ENCODE results near the gene ZBED4.

Gene ZBED4

DNA sequence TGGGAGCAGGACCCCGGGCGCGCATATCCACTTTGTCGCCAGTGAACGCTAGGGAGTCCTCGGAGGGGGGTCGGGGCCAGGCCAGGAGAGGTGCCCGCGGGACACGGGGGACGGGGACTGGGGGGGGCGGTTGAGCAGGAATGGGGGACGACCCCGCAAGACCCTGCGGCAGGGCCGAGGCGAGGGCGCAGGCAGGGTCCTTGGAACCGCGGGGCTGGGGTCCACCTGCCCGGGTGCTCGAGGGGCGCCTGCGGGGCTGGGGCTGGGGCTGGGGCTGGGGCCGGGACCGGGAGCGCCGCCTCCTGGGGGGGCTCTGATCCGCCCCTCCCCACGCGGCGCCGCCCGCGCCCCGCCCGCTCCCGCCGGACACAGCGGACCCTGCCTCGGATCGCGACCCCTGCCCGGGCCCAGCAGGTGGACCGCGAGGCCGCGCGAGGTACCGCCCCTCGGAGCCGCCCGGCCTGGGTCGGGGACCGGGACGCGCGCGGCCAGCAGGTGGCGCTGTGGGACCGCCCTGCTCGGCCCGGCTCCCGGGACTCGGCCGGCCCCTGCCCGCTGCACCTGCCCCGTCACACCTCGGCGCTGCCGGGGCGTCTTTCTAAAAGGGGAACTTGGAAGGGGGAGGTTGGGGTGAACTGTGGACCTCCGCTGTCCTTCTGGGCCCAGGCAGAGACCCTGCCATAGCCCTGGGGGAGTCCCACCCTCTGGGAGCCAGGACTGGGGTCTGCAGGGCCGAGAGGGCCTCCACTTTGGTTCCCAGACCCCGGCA is 75.8 kb downstream of the ZBED4 start:
- Mint-ChIP-seq H3K36me3 (ENCODE audit: low read depth) (peaks cover 5% of the 10 kb centered on the region), H3K27me3 (ENCODE audit: low read depth, poor library complexity) (peaks cover 30% of the 10 kb centered on the region), H3K9me3 (no peaks in the 10 kb centered on the region), H3K4me1 (peaks cover 28% of the 10 kb centered on the region), H3K27ac (no peak overlapping the region), H3K4me3 (no peak overlapping the region)
- peak; percentile 89 for DNase-seq
- TF ChIP-seq, protein P1, sequence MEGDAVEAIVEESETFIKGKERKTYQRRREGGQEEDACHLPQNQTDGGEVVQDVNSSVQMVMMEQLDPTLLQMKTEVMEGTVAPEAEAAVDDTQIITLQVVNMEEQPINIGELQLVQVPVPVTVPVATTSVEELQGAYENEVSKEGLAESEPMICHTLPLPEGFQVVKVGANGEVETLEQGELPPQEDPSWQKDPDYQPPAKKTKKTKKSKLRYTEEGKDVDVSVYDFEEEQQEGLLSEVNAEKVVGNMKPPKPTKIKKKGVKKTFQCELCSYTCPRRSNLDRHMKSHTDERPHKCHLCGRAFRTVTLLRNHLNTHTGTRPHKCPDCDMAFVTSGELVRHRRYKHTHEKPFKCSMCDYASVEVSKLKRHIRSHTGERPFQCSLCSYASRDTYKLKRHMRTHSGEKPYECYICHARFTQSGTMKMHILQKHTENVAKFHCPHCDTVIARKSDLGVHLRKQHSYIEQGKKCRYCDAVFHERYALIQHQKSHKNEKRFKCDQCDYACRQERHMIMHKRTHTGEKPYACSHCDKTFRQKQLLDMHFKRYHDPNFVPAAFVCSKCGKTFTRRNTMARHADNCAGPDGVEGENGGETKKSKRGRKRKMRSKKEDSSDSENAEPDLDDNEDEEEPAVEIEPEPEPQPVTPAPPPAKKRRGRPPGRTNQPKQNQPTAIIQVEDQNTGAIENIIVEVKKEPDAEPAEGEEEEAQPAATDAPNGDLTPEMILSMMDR (IDR thresholded peaks at IDR 0.05), result peak; percentile 51

GRCh38 chr22:49929994-49930575 is 76.4 kb downstream of the ZBED4 start:
- TF ChIP-seq, protein P1 (IDR thresholded peaks at IDR 0.05), result no peak
- Mint-ChIP-seq H3K9me3 (no peaks in the 10 kb centered on the region), H3K27me3 (ENCODE audit: low read depth, poor library complexity) (peaks cover 30% of the 10 kb centered on the region), H3K27ac (no peak overlapping the region), H3K36me3 (ENCODE audit: low read depth) (peaks cover 4% of the 10 kb centered on the region), H3K4me3 (no peak overlapping the region), H3K4me1 (peaks cover 26% of the 10 kb centered on the region)
- DNase-seq, result no peak

GRCh38 chr22:49930596-49931412 is 77.2 kb downstream of the ZBED4 start:
- TF ChIP-seq, protein P1 (IDR thresholded peaks at IDR 0.05), result peak; percentile 36
- H3K27me3 Mint-ChIP-seq (ENCODE audit: low read depth, poor library complexity), result peaks cover 30% of the 10 kb centered on the region
- H3K9me3 Mint-ChIP-seq, result no peaks in the 10 kb centered on the region
- H3K27ac Mint-ChIP-seq, result peak overlapping the region; percentile 47
- no peak overlapping the region for H3K4me3 Mint-ChIP-seq
- DNase-seq, result no peak
- no peaks in the 10 kb centered on the region for H3K36me3 Mint-ChIP-seq (ENCODE audit: low read depth)
- H3K4me1 Mint-ChIP-seq, result peaks cover 22% of the 10 kb centered on the region

DNA sequence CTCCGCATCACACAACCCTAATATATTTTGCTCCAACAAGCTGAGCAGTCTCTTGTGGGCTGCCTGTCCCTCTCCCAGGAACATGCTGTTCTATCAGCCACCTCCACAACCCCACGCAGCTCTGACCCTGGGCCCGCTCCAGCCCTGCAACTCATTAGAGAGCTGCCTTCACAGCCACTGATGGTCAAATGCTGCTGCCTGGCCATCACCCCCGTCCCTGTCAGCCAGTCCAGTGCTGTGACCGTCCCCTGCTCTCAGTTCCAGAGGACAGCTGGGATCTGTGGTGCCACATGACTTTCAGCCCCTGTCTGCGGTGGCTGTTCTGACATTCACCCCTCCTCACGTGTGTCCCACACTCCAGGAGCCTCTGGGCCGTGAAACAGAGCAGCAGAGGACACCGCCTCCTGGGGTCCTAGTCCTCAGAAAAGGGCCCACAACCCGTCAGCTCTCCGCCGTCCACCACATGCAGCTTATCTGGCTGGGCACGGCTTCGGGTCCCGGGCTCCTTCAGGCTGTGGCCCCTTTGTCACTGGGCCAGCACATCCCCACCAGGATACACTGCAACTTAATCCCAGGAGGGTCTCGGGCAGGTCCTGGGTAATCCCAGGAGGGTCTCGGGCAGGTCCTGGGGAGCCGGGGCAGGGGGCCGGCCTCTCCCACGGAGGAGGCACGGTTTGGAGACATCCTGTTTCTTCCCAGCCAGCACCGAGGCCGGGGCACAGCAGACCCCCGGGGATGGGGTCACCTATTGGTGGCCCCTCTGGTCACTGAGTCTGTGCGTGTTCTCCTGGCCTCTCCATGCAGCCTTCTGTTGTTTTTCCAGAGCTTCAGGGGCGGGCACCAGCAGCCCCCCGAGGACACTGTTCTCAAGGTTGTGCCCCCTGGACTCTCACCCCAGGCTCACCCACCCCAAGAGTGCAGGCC is 79.9 kb downstream of the ZBED4 start:
- Mint-ChIP-seq H3K27ac (no peak overlapping the region), H3K4me3 (no peak overlapping the region), H3K27me3 (ENCODE audit: low read depth, poor library complexity) (peaks cover 35% of the 10 kb centered on the region), H3K9me3 (no peaks in the 10 kb centered on the region), H3K4me1 (peaks cover 30% of the 10 kb centered on the region), H3K36me3 (ENCODE audit: low read depth) (no peaks in the 10 kb centered on the region)
- no peak for DNase-seq
- TF ChIP-seq, protein P1 (IDR thresholded peaks at IDR 0.05), result no peak

DNA sequence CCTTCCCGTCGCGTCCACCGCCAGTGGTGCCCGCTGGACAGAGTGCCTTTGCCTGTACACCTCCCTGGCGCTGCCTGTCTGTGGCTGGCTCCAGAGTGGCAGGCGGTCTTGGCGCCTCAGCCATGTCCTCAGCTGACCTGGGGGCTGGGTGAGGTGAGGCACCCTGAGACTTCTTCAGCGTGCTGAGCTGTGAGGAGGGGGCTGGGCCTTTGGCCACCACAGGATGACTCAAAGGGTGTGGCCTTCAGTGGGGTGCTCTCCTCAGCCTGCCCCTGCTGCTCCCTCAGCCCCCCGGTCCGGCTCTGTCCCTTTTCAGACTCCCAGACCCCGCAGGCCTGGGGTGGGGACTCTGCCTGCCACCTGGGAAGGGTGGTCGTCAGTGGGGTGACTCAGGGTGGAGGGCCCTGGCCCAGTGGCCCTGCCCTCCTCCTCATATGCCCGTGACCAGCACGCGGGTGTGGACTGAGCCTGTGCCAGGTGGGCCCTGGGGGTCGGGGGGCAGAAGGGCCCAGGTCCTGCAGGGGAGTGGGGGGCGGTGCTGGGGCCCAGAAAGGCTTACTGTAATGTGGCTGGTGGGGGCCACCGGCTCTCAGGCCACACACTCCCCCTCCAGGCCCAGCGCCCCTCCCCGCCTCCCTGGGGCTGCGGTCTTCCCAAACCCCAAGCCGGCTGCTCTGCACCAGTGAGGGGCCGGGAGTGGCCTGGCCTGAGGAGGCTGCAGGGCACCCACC is 80.7 kb downstream of the ZBED4 start:
- no peak for DNase-seq
- H3K9me3 Mint-ChIP-seq, result no peaks in the 10 kb centered on the region

More for the DNA sequence above, 80.7 kb downstream of the ZBED4 start:
- H3K27me3 Mint-ChIP-seq (ENCODE audit: low read depth, poor library complexity), result peaks cover 35% of the 10 kb centered on the region
- no peaks in the 10 kb centered on the region for H3K36me3 Mint-ChIP-seq (ENCODE audit: low read depth)
- H3K27ac Mint-ChIP-seq, result no peak overlapping the region
- H3K4me1 Mint-ChIP-seq, result peaks cover 32% of the 10 kb centered on the region
- no peak overlapping the region for H3K4me3 Mint-ChIP-seq
- TF ChIP-seq, protein P1 (IDR thresholded peaks at IDR 0.05), result no peak
